Spleen (tissue), 7 donors: ENCODE results near the gene ADAM19.

Experiments
- CTCF ChIP-seq, 11 experiments: fragments of 200-600 bp in 7 of 11; fragments of 450-650 bp in 4 of 11; sonication (generic) in 4 of 11; IDR thresholded peaks in 8 of 11; conservative IDR thresholded peaks in 3 of 11; 1 replicate in 7 of 11; 2 replicates in 4 of 11; pipeline versions ENCODE4 v1.4.0 to v1.8.0; 2016 to 2021; ENCODE audit warnings: antibody characterized with exemption in 11 of 11, inconsistent platforms in 4 of 11, mild to moderate bottlenecking in 1 of 11
- POLR2A ChIP-seq, 3 donors: fragments of 450-650 bp; IDR thresholded peaks; one replicate each; pipeline ENCODE4 v1.5.1; 2017; ENCODE audit warnings: antibody characterized with exemption in 3 of 3, mild to moderate bottlenecking in 1 of 3
- donor health status: DM: no; HTN: no; CAD: no; lungs with moderate emphysema.
- donor health status: DM: no; HTN: no; CAD: no.
- donor health status: DM: no; HTN: no; CAD: no.

- TF ChIP-seq CTCF (IDR thresholded peaks at IDR 0.05 in 8 of 11, conservative IDR thresholded peaks at IDR 0.05 in 3 of 11) (no peak), POLR2A (IDR thresholded peaks at IDR 0.05) (no peak)
These were observed 26.3 kb downstream of the ADAM19 start for GRCh38 chr5:157549283-157549629.
